CD1c-positive myeloid dendritic cell (primary cell): ENCODE measurements around the gene RESP18.
A peak's percentile ranks its signal among the peaks of the same experiment; 100 is the strongest.
"Not testable (repeated sequence)": the region's sequence is repeated elsewhere in the genome, so short reads cannot be mapped to it uniquely, and the experiment has no call there.

Experiments used
- DNase-seq: peaks from one replicate; pipeline ENCODE4 v3.0.0-alpha.2; 2016; ENCODE audit errors: extremely low spot score

Gene RESP18

GRCh38 chr2:219325657-219326315 is 6.8 kb downstream of the RESP18 start:
- no peak for DNase-seq

DNA sequence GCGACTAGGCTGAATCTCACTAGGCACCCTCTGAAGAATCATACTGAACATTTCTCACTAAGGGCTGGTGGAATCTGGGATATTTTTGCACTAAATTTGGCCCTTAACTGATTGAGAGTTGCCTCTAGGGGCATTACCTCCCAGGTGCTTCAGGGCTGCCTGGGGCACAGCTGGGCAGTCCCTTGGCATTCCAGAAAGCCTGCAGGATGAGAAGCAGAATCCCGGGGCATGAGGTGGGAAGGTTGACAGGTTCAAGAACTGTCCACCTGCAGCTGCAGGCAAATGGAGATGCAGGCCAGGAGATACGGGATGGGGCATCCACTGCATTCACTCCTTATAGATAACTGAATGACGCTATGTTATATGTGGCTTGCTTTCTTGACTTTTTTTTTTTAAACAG is 7.4 kb downstream of the RESP18 start:
- DNase-seq, result no peak

GRCh38 chr2:219323434-219323833 is 9.1 kb downstream of the RESP18 start:
- DNase-seq, result peak; percentile 40

DNA sequence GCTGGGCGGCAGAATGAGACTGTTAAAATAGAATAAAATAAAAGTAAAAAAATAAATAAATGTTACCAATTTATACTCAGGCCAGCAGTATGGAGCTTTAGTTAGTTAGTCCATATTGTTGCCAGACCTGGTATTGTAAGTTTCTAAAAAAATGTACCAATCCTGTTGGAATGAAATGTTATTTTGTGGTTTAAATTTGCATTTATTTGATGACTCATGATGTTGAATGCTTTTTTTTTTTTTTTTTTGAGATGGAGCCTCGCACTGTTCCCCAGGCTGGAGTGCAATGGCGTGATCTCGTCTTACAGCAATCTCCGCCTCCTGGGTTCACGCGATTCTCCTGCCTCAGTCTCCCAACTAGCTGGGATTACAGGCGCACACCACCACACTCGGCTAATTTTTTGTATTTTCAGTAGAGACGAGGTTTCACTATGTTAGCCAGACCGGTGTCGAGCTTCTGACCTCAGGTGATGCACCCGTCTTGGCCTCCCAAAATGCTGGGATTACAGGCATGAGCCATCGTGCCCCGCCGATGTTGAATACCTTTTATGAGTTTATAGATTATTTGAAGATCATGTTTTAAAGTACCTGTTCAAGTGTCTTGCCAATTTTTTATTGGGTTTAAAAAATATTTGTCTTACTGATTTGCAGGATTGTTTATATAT is 17.6 kb downstream of the RESP18 start:
- no peak for DNase-seq

DNA sequence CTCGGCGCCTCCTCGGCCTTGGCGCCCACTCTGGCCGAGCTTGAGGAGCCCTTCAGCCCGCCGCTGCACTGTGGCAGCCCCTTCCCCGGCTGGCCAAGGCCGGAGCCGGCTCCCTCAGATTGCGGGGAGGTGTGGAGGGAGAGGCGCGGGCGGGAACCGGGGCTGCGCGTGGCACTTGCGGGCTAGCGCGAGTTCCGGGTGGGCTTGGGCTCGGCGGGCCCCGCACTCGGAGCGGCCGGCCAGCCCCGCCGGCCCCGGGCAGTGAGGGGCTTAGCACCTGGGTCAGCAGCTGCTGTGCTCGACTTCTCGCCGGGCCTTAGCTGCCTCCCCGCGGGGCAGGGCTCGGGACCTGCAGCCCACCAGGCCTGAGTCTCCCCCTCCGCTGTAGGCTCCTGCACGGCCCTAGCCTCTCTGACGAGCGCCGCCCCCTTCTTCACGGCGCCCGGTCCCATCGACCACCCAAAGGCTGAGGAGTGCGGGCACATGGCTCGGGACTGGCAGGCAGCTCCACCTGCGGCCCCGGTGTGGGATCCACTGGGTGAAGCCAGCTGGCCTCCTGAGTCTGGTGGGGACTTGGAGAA is 19.8 kb downstream of the RESP18 start:
- not testable (repeated sequence) for DNase-seq

DNA sequence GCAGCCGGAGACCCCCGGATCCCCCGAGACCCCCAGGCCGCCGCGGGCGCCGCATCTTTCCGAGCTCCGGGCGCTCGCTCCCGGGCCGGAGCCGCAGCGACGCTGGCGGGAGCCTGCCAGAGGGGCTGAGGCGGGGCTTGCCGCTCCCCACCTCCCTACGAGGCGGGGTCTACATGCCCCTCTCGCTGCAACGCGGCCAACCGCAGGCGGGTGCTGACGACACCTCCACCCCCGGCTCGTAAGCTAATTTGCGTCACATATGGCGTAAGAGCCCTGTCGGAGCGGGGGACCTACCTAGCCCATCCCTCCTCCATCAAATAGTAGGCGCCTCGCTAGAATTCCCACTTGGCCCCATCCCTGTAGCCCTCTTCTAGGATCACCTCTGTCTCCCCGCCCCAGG is 23.3 kb downstream of the RESP18 start, which contains the start of gene PTPRN:
PTPRN (minus strand) TSS at position 124 of the 400 bp plus-strand sequence; CDS start at position 55, 69 bp downstream.
- no peak for DNase-seq

DNA sequence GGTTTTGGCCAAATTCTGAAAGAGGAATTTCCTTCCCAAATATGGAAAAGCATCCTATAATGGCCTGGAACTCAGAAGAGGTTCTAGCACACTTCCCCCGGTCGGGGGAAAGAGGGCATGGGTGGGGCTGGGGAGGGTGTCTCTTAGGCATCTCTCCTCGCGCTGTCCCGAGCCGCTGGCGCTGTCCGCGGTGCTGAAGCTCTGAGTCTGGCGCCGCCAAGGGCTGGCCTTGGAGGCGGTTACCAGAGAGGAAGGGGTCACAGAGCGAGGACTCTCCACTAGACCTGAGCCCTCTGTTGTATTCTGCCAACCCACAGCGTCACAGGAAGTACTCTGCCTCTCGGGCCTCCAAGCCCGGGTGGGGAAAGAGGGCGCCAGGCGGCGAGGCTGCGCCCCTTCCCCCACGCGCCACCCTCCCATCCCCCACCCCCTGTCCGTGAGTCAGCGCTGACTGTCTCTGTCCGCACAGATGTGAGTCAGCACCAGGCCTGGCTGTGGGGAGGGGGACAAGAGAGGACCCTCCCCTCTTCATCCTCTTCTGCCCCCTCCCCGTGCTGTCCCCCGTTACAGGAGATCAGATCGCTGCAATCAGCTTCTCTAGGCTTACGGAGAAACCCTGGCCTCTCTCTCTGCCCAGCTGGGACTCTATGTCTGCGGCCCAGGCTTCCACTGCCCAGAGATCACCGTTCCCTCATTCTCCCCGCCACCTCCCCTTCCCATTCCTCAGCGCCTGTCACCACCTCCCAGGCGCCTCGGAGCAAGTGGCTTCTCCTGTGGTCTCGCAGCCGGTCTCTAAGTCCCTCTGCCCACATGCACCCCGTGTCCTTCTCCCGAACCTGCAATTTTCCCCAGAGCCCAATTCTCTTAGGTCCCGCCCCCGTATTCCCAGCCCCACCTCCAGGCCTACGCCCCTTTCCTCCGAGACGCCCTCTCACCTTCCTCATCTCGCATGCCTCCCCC is 24.1 kb downstream of the RESP18 start:
- DNase-seq, result peak; percentile 77

- DNase-seq, result no peak
These were observed 26.5 kb downstream of the RESP18 start for GRCh38 chr2:219306047-219306446.

- DNase-seq, result no peak
These were observed 28.3 kb downstream of the RESP18 start for GRCh38 chr2:219304223-219304622.

- no peak for DNase-seq
These were observed 30.1 kb downstream of the RESP18 start for GRCh38 chr2:219302412-219302968.

DNA sequence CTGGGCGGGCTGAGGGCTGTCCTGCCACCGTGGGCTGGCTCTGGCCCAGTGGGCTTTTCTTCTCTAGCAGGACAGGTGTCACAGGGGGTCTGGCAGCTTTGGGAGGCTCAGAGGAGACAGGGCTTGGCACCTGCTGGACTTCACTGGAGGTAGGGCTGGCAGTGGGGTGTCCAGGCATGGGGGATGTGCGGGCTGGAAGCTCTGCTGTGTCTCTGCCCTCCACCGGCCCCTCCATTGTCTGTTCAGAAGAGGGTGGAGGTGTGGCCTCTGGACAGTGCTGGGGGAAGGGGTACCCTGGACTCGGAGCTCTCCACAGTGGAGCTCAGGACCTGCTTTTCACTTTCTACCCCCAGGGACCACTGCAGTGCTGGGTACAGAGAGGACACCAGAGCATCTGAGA is 32.5 kb downstream of the RESP18 start:
- no peak for DNase-seq

GRCh38 chr2:219299372-219299760 is 33.2 kb downstream of the RESP18 start:
- DNase-seq, result no peak

DNA sequence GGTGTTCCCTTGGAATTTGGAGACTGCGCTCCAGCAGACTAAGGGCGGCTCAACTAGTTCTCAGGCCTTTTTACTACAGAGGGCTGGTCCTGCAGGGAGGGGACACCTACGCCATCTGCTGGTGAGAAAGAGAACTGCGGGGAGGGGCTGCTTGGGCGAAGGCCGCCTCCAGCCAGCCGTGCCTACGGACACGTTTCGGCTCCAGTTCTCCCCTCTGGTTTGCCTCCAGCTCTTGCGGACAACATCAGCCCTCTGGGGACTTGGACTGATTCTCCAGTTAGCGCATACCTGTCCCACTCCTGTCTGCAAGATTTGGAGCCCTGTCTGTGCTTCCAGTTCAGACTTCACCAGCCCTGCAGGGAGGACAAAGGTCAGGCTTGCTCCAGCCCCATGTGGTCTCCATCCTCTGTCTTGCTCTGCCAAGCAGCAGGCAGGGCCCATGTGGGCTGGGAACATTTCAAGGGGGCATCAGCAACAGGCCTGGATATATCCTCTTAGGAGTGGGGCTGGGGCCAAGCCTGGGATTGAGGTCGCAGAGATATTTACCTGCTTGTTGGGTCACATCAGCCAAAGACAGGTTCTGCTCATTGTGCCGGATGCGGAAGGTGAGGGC is 33.7 kb downstream of the RESP18 start:
- DNase-seq, result peak; percentile 89

GRCh38 chr2:219297766-219298456 is 34.6 kb downstream of the RESP18 start:
- peak; percentile 10 for DNase-seq

- no peak for DNase-seq
These were observed 35.7 kb downstream of the RESP18 start for GRCh38 chr2:219296631-219297391.

DNA sequence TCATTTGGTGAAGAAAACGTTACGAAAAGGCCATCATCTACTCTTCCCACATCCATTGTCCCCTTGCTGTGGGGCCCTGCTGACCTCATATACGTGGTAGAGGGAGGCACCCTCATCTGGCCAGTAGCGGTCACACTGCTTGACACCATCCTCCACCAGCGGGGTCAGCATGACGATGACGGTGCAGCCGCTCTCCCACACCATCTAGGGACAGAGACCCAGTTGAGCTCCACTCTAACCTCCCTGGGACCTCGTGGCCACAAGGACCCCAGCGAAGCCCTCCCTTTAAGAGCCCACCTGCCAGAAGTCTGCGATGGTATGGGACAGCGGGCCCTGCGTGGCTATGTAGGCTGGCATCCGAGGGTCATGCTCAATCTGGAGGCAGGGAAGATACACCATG is 36.4 kb downstream of the RESP18 start:
- DNase-seq, result no peak

- DNase-seq, result peak; percentile 93
These were observed 37.9 kb downstream of the RESP18 start for GRCh38 chr2:219294356-219295351.

- no peak for DNase-seq
These were observed 38.8 kb downstream of the RESP18 start for GRCh38 chr2:219293736-219294231.
